AG09309 (cell line): Measurements from ENCODE around the gene RAPGEF4.

Experiments used
- DNase-seq: peaks from one replicate; pipeline ENCODE4 v3.0.0-alpha.2; 2010; ENCODE audit warnings: low read depth
- H3K4me3 ChIP-seq: 2 replicates; pipeline ENCODE4 v1.5.1; 2011; ENCODE audit warnings: mild to moderate bottlenecking, low read depth, low read length, moderate library complexity; ENCODE audit not compliant: control insufficient read depth
- CTCF ChIP-seq: IDR thresholded peaks from 2 replicates; pipeline ENCODE4 v1.5.1; 2011; ENCODE audit warnings: mild to moderate bottlenecking, low read depth, low read length, inconsistent platforms; ENCODE audit not compliant: insufficient read depth, control insufficient read depth; ENCODE audit errors: missing control alignments

The RAPGEF4 gene

GRCh38 chr2:173010233-173010632, 274.6 kb downstream of the RAPGEF4 start:
- no peak overlapping the region for H3K4me3 ChIP-seq
- DNase-seq = no peak
- no peak for TF ChIP-seq CTCF

- no peak for DNase-seq
- H3K4me3 ChIP-seq = no peak overlapping the region
- no peak for TF ChIP-seq CTCF
Observed at GRCh38 chr2:173016451-173016850, 280.8 kb downstream of the RAPGEF4 start.

GRCh38 chr2:173017646-173018420, 282.2 kb downstream of the RAPGEF4 start:
- no peak for TF ChIP-seq CTCF

GRCh38 chr2:173019755-173020154, 284.1 kb downstream of the RAPGEF4 start:
- no peak for DNase-seq
- no peak for TF ChIP-seq CTCF
- no peak overlapping the region for H3K4me3 ChIP-seq

More at GRCh38 chr2:173017646-173018420, 282.2 kb downstream of the RAPGEF4 start:
- DNase-seq = no peak
- no peak overlapping the region for H3K4me3 ChIP-seq

- no peak overlapping the region for H3K4me3 ChIP-seq
- DNase-seq = no peak
Observed at GRCh38 chr2:173021939-173022371, 286.3 kb downstream of the RAPGEF4 start.

GRCh38 chr2:173023718-173024117, 288.1 kb downstream of the RAPGEF4 start:
- H3K4me3 ChIP-seq = no peak overlapping the region
- no peak for TF ChIP-seq CTCF
- no peak for DNase-seq

More at GRCh38 chr2:173021939-173022371, 286.3 kb downstream of the RAPGEF4 start:
- peak; percentile 64 for TF ChIP-seq CTCF
